ENCODE data around the gene TMEM59L. TPM values are rescaled to one million over a fixed set of nuclear protein-coding genes. Genes with fewer than 3 reads are reported as not detected.

The TMEM59L gene
- total and polyA plus RNA-seq, 9 of the 15 experiments (the other 6 are each of a cell fraction or from before 2014, with no cell fraction given), result 0.37 TPM; not detected in 8

DNA sequence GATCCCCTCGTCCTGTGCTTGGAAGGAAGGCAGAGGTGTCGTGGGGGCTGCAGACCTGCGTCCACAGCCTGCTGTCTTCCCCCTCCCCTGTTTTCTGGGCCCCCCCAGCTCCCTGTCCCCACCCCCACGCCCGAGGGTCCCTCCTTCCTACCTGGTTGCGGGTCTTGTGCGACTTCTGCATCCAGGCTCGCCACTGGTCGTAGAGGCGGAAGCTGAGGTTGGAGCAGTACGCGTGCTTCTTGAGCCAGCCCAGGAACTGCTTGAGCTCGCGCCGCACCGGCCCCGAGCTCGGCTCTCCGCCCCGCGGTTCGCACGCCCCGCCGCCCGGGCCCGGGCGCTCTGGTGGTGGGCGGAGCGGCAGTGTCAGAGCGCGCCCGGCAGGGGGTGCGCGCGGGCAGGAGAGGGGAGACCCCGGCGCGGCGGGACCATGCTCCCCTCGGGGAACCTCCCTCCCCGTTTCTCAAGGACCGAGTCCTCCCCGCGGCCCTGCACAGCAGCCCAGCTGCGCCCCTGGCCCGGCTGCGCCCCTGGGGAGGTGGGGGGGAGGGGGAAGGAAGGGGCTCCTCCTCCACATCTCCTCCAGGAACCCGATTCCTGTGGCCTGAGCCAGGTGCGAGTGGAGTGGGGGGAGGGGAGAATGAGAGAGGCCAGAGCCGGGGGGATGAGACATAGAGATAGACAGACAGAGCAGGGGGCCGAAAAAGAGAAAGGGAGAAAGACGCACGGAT is 18.4 kb upstream of the TMEM59L start (continued):
- TF ChIP-seq, protein P1, sequence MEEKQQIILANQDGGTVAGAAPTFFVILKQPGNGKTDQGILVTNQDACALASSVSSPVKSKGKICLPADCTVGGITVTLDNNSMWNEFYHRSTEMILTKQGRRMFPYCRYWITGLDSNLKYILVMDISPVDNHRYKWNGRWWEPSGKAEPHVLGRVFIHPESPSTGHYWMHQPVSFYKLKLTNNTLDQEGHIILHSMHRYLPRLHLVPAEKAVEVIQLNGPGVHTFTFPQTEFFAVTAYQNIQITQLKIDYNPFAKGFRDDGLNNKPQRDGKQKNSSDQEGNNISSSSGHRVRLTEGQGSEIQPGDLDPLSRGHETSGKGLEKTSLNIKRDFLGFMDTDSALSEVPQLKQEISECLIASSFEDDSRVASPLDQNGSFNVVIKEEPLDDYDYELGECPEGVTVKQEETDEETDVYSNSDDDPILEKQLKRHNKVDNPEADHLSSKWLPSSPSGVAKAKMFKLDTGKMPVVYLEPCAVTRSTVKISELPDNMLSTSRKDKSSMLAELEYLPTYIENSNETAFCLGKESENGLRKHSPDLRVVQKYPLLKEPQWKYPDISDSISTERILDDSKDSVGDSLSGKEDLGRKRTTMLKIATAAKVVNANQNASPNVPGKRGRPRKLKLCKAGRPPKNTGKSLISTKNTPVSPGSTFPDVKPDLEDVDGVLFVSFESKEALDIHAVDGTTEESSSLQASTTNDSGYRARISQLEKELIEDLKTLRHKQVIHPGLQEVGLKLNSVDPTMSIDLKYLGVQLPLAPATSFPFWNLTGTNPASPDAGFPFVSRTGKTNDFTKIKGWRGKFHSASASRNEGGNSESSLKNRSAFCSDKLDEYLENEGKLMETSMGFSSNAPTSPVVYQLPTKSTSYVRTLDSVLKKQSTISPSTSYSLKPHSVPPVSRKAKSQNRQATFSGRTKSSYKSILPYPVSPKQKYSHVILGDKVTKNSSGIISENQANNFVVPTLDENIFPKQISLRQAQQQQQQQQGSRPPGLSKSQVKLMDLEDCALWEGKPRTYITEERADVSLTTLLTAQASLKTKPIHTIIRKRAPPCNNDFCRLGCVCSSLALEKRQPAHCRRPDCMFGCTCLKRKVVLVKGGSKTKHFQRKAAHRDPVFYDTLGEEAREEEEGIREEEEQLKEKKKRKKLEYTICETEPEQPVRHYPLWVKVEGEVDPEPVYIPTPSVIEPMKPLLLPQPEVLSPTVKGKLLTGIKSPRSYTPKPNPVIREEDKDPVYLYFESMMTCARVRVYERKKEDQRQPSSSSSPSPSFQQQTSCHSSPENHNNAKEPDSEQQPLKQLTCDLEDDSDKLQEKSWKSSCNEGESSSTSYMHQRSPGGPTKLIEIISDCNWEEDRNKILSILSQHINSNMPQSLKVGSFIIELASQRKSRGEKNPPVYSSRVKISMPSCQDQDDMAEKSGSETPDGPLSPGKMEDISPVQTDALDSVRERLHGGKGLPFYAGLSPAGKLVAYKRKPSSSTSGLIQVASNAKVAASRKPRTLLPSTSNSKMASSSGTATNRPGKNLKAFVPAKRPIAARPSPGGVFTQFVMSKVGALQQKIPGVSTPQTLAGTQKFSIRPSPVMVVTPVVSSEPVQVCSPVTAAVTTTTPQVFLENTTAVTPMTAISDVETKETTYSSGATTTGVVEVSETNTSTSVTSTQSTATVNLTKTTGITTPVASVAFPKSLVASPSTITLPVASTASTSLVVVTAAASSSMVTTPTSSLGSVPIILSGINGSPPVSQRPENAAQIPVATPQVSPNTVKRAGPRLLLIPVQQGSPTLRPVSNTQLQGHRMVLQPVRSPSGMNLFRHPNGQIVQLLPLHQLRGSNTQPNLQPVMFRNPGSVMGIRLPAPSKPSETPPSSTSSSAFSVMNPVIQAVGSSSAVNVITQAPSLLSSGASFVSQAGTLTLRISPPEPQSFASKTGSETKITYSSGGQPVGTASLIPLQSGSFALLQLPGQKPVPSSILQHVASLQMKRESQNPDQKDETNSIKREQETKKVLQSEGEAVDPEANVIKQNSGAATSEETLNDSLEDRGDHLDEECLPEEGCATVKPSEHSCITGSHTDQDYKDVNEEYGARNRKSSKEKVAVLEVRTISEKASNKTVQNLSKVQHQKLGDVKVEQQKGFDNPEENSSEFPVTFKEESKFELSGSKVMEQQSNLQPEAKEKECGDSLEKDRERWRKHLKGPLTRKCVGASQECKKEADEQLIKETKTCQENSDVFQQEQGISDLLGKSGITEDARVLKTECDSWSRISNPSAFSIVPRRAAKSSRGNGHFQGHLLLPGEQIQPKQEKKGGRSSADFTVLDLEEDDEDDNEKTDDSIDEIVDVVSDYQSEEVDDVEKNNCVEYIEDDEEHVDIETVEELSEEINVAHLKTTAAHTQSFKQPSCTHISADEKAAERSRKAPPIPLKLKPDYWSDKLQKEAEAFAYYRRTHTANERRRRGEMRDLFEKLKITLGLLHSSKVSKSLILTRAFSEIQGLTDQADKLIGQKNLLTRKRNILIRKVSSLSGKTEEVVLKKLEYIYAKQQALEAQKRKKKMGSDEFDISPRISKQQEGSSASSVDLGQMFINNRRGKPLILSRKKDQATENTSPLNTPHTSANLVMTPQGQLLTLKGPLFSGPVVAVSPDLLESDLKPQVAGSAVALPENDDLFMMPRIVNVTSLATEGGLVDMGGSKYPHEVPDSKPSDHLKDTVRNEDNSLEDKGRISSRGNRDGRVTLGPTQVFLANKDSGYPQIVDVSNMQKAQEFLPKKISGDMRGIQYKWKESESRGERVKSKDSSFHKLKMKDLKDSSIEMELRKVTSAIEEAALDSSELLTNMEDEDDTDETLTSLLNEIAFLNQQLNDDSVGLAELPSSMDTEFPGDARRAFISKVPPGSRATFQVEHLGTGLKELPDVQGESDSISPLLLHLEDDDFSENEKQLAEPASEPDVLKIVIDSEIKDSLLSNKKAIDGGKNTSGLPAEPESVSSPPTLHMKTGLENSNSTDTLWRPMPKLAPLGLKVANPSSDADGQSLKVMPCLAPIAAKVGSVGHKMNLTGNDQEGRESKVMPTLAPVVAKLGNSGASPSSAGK (IDR thresholded peaks at IDR 0.05), result no peak
- TF ChIP-seq PHF20 (IDR thresholded peaks at IDR 0.05; ENCODE audit: partially characterized antibody) (no peak), TBL1XR1 (IDR thresholded peaks at IDR 0.05; ENCODE audit: low read length in 2 of 2) (no peak), MYC (IDR thresholded peaks at IDR 0.05; ENCODE audit: low read depth, low read length) (peak; percentile 53; the same call in 1 of the 2 replicates), MYC (CRISPR knock-in tag; IDR thresholded peaks at IDR 0.05; ENCODE audit: borderline replicate concordance, low read depth) (no peak), POLR2H (tag; IDR thresholded peaks at IDR 0.05; ENCODE audit: low read depth) (no peak), CBX3 (IDR thresholded peaks at IDR 0.05; ENCODE audit: borderline replicate concordance in 1 of 2, low read length in 2 of 2) (no peak), PRMT5 (CRISPR knock-in tag; IDR thresholded peaks at IDR 0.05) (no peak), ELF4 (CRISPR knock-in tag; IDR thresholded peaks at IDR 0.05) (no peak), TARDBP (IDR thresholded peaks at IDR 0.05) (no peak), MXI1 (IDR thresholded peaks at IDR 0.05; ENCODE audit: low read depth, low read length) (no peak), ZSCAN32 (CRISPR knock-in tag; IDR thresholded peaks at IDR 0.05) (no peak), RBFOX2 (IDR thresholded peaks at IDR 0.05; ENCODE audit: low read depth, low read length) (peak; percentile 38; the same call in 1 of the 2 replicates)
